ENCODE results near the gene RBMS3.

DNA sequence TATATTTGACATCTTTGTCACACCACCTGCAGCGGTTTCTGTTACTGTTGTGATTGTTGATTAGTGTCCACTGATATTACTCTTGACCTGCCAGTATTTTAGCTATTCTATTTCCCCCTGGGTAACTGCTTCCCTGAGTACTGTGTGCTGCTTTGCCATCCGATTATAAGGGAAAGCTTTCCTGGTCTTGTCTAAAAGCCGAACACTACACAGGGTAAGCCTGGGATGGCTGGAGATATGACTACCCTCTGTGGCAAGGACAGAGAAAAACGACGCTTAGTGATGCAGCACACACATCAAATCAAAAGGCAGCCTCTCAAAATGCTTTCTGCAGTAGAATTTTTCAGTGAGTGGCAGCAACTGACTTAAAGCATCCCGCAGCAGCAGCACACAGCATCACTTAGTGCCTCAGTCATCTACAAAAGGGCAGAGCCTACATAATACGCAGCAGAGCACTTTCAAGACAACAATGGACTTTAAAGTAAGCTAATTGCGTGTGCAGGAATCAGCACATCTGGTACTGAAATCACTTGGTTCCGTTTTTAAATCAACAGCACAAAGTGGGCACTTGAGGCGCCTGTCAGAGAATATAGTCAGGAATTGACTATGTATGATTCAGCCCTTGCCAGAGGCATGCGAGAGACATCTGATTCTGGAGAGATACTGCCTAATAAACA, 669.2 kb downstream of the RBMS3 start:
- TF ChIP-seq EP300 (IDR thresholded peaks at IDR 0.05; ENCODE audit: borderline replicate concordance in 1 of 2, low read depth in 2 of 2, low read length in 2 of 2) (no peak), CHD2 (IDR thresholded peaks at IDR 0.05; ENCODE audit: low read length) (no peak), ATF3 (IDR thresholded peaks at IDR 0.05; ENCODE audit: insufficient read depth, low read depth, low read length) (no peak), USF2 (IDR thresholded peaks at IDR 0.05; ENCODE audit: low read length) (no peak), CREB1 (IDR thresholded peaks at IDR 0.05) (no peak), RFX5 (IDR thresholded peaks at IDR 0.05; ENCODE audit: borderline replicate concordance, low read depth, low read length) (no peak), TBP (IDR thresholded peaks at IDR 0.05; ENCODE audit: low read depth, low read length) (no peak)
- TF ChIP-seq, protein P1, sequence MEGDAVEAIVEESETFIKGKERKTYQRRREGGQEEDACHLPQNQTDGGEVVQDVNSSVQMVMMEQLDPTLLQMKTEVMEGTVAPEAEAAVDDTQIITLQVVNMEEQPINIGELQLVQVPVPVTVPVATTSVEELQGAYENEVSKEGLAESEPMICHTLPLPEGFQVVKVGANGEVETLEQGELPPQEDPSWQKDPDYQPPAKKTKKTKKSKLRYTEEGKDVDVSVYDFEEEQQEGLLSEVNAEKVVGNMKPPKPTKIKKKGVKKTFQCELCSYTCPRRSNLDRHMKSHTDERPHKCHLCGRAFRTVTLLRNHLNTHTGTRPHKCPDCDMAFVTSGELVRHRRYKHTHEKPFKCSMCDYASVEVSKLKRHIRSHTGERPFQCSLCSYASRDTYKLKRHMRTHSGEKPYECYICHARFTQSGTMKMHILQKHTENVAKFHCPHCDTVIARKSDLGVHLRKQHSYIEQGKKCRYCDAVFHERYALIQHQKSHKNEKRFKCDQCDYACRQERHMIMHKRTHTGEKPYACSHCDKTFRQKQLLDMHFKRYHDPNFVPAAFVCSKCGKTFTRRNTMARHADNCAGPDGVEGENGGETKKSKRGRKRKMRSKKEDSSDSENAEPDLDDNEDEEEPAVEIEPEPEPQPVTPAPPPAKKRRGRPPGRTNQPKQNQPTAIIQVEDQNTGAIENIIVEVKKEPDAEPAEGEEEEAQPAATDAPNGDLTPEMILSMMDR (IDR thresholded peaks at IDR 0.05; ENCODE audit: control extremely low read depth in 1 of 3, insufficient read depth in 1 of 3, low read depth in 1 of 3, low read length in 3 of 3), result no peak
- TF ChIP-seq, protein P2, sequence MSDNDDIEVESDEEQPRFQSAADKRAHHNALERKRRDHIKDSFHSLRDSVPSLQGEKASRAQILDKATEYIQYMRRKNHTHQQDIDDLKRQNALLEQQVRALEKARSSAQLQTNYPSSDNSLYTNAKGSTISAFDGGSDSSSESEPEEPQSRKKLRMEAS (IDR thresholded peaks at IDR 0.05), result no peak
